ENCODE results near the gene CAMTA1. TPM values are rescaled to one million over a fixed set of nuclear protein-coding genes. Genes with fewer than 3 reads are reported as not detected.

Gene CAMTA1
- total RNA-seq, 2 experiments from 2014 or later, result 43.9 to 73.3 TPM

- no TSS peak for BruUV-seq (replicated peaks)
- Histone ChIP-seq H3K4me3 (ENCODE audit: low read depth, low read length, poor library complexity, severe bottlenecking) (no peak overlapping the region), H2AFZ (ENCODE audit: low read length) (no peak overlapping the region), H3K4me2 (ENCODE audit: low read length) (no peak overlapping the region), H3K9me3 (ENCODE audit: low read length) (no peaks in the 10 kb centered on the region), H4K20me1 (ENCODE audit: insufficient read depth, low read length) (no peaks in the 10 kb centered on the region), H3K79me2 (ENCODE audit: insufficient read depth, low read depth, low read length) (no peaks in the 10 kb centered on the region), H3K4me1 (ENCODE audit: insufficient read depth, low read length, poor library complexity, severe bottlenecking) (no peaks in the 10 kb centered on the region), H3K9me2 (ENCODE audit: insufficient read depth, low read length) (no peaks in the 10 kb centered on the region), H3K36me3 (ENCODE audit: insufficient read depth, low read length) (no peaks in the 10 kb centered on the region), H3K27ac (ENCODE audit: low read depth, low read length, poor library complexity, severe bottlenecking) (no peak overlapping the region)
- no peak for DNase-seq (ENCODE audit: low spot score)
- ChIA-PET CTCF (ENCODE audit: unreplicated experiment) (no interaction called here), POLR2A (no interaction called here)
- no peak for TF ChIP-seq EZH2phosphoT487 (IDR thresholded peaks at IDR 0.05; ENCODE audit: borderline replicate concordance, low read depth, low read length)
- TF ChIP-seq, protein P1, sequence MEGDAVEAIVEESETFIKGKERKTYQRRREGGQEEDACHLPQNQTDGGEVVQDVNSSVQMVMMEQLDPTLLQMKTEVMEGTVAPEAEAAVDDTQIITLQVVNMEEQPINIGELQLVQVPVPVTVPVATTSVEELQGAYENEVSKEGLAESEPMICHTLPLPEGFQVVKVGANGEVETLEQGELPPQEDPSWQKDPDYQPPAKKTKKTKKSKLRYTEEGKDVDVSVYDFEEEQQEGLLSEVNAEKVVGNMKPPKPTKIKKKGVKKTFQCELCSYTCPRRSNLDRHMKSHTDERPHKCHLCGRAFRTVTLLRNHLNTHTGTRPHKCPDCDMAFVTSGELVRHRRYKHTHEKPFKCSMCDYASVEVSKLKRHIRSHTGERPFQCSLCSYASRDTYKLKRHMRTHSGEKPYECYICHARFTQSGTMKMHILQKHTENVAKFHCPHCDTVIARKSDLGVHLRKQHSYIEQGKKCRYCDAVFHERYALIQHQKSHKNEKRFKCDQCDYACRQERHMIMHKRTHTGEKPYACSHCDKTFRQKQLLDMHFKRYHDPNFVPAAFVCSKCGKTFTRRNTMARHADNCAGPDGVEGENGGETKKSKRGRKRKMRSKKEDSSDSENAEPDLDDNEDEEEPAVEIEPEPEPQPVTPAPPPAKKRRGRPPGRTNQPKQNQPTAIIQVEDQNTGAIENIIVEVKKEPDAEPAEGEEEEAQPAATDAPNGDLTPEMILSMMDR (conservative IDR thresholded peaks at IDR 0.05; ENCODE audit: low read length), result no peak
- intact Hi-C loops (cut with micrococcal nuclease; ENCODE audit: unreplicated experiment), result no loop called here
Observed at GRCh38 chr1:6859415-6860343, 74.4 kb downstream of the CAMTA1 start.

- Histone ChIP-seq H3K4me1 (ENCODE audit: insufficient read depth, low read length, poor library complexity, severe bottlenecking) (no peaks in the 10 kb centered on the region), H3K36me3 (ENCODE audit: insufficient read depth, low read length) (no peaks in the 10 kb centered on the region), H3K9me2 (ENCODE audit: insufficient read depth, low read length) (no peaks in the 10 kb centered on the region), H3K27ac (ENCODE audit: low read depth, low read length, poor library complexity, severe bottlenecking) (no peak overlapping the region), H3K4me3 (ENCODE audit: low read depth, low read length, poor library complexity, severe bottlenecking) (no peak overlapping the region), H3K79me2 (ENCODE audit: insufficient read depth, low read depth, low read length) (no peaks in the 10 kb centered on the region), H3K9me3 (ENCODE audit: low read length) (no peaks in the 10 kb centered on the region), H2AFZ (ENCODE audit: low read length) (no peak overlapping the region), H4K20me1 (ENCODE audit: insufficient read depth, low read length) (no peaks in the 10 kb centered on the region), H3K4me2 (ENCODE audit: low read length) (no peak overlapping the region)
- no peak for TF ChIP-seq EZH2phosphoT487 (IDR thresholded peaks at IDR 0.05; ENCODE audit: borderline replicate concordance, low read depth, low read length)
- TF ChIP-seq, protein P1 (conservative IDR thresholded peaks at IDR 0.05; ENCODE audit: low read length), result no peak
- no peak for DNase-seq (ENCODE audit: low spot score)
- intact Hi-C loops (cut with micrococcal nuclease; ENCODE audit: unreplicated experiment), result no loop called here
- CTCF ChIA-PET (ENCODE audit: unreplicated experiment), result no interaction called here
- POLR2A ChIA-PET, result no interaction called here
- no TSS peak for BruUV-seq (replicated peaks)
Observed at GRCh38 chr1:6860401-6860800, 75.1 kb downstream of the CAMTA1 start.

- Histone ChIP-seq H3K36me3 (ENCODE audit: insufficient read depth, low read length) (no peaks in the 10 kb centered on the region), H3K4me3 (ENCODE audit: low read depth, low read length, poor library complexity, severe bottlenecking) (no peak overlapping the region), H2AFZ (ENCODE audit: low read length) (no peak overlapping the region), H3K9me2 (ENCODE audit: insufficient read depth, low read length) (no peaks in the 10 kb centered on the region), H3K4me2 (ENCODE audit: low read length) (no peak overlapping the region), H3K27ac (ENCODE audit: low read depth, low read length, poor library complexity, severe bottlenecking) (no peak overlapping the region), H3K9me3 (ENCODE audit: low read length) (no peaks in the 10 kb centered on the region), H4K20me1 (ENCODE audit: insufficient read depth, low read length) (no peaks in the 10 kb centered on the region), H3K79me2 (ENCODE audit: insufficient read depth, low read depth, low read length) (no peaks in the 10 kb centered on the region), H3K4me1 (ENCODE audit: insufficient read depth, low read length, poor library complexity, severe bottlenecking) (no peaks in the 10 kb centered on the region)
- BruUV-seq (replicated peaks), result no TSS peak
- POLR2A ChIA-PET, result no interaction called here
- intact Hi-C loops (cut with micrococcal nuclease; ENCODE audit: unreplicated experiment), result no loop called here
- DNase-seq (ENCODE audit: low spot score), result no peak
- CTCF ChIA-PET (ENCODE audit: unreplicated experiment), result no interaction called here
- TF ChIP-seq EZH2phosphoT487 (IDR thresholded peaks at IDR 0.05; ENCODE audit: borderline replicate concordance, low read depth, low read length), result no peak
- TF ChIP-seq, protein P1 (conservative IDR thresholded peaks at IDR 0.05; ENCODE audit: low read length), result no peak
Observed at GRCh38 chr1:6861075-6861724, 75.9 kb downstream of the CAMTA1 start.
